Measurements from ENCODE around the gene ROCK2.

GRCh38 chr2:11393711-11394236 is 49.3 kb upstream of the ROCK2 start:
- TF ChIP-seq, protein P1, sequence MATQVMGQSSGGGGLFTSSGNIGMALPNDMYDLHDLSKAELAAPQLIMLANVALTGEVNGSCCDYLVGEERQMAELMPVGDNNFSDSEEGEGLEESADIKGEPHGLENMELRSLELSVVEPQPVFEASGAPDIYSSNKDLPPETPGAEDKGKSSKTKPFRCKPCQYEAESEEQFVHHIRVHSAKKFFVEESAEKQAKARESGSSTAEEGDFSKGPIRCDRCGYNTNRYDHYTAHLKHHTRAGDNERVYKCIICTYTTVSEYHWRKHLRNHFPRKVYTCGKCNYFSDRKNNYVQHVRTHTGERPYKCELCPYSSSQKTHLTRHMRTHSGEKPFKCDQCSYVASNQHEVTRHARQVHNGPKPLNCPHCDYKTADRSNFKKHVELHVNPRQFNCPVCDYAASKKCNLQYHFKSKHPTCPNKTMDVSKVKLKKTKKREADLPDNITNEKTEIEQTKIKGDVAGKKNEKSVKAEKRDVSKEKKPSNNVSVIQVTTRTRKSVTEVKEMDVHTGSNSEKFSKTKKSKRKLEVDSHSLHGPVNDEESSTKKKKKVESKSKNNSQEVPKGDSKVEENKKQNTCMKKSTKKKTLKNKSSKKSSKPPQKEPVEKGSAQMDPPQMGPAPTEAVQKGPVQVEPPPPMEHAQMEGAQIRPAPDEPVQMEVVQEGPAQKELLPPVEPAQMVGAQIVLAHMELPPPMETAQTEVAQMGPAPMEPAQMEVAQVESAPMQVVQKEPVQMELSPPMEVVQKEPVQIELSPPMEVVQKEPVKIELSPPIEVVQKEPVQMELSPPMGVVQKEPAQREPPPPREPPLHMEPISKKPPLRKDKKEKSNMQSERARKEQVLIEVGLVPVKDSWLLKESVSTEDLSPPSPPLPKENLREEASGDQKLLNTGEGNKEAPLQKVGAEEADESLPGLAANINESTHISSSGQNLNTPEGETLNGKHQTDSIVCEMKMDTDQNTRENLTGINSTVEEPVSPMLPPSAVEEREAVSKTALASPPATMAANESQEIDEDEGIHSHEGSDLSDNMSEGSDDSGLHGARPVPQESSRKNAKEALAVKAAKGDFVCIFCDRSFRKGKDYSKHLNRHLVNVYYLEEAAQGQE (IDR thresholded peaks at IDR 0.05; ENCODE audit: insufficient read depth in 1 of 2, low read depth in 2 of 2, low read length in 2 of 2), result no peak
- TF ChIP-seq SIN3A (IDR thresholded peaks at IDR 0.05; ENCODE audit: borderline replicate concordance, insufficient read depth, low read length), result no peak
- no peak for TF ChIP-seq POLR2AphosphoS5 (IDR thresholded peaks at IDR 0.05; ENCODE audit: low read depth, low read length)
- TF ChIP-seq TAF1 (IDR thresholded peaks at IDR 0.05; ENCODE audit: borderline replicate concordance, insufficient read depth, low read length), result no peak
- no peak for TF ChIP-seq FOXP2 (optimal IDR thresholded peaks at IDR 0.05; ENCODE audit: borderline replicate concordance, extremely low read depth, extremely low read length, insufficient read depth)

All from PFSK-1 (cell line).